Measurements from ENCODE around the gene CHAF1A. TPM values are rescaled to one million over a fixed set of nuclear protein-coding genes. Genes with fewer than 3 reads are reported as not detected.

CHAF1A gene
- total RNA-seq, 4 donors from 2014 or later, result 8.5 to 28.9 (median 11.1) TPM

DNA sequence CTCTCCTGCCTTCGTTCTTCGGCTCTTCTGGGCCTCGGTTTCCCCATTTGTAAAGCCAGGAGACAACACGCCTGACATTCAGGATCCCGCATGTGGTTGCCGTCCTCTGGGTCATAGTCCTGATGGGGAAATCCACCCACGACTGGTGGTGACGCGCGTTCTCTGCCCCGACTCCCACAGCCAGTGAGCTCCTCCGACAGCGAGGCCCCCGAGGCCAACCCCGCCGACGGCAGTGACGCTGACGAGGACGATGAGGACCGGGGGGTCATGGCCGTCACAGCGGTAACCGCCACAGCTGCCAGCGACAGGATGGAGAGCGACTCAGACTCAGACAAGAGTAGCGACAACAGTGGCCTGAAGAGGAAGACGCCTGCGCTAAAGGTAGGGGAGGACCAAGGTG, 86.1 kb downstream of the CHAF1A start:
- Histone ChIP-seq H3K27me3 (no peaks in the 10 kb centered on the region), H3K9me3 (no peaks in the 10 kb centered on the region), H3K4me3 (no peak overlapping the region), H3K4me1 (no peaks in the 10 kb centered on the region), H3K36me3 (peaks cover 0 to 25% (median 9%) of the 10 kb centered on the region in 4 donors), H3K27ac (no peak overlapping the region)
- intact Hi-C loops (cut with DNase I; ENCODE audit: low total_unique reads), result no loop called here
- 88 to 96% methylated on average over 5 to 29 of the region's 29 CpGs for WGBS, 2 donors (ENCODE audit: low coverage in 1 of 2)
- no peak for DNase-seq
- in situ Hi-C loops (cut with MboI; ENCODE audit: low pct_ligation_motif_present in 1 of 4, low pct_unique_long_range_greater_than_20kb in 1 of 4, low sequenced_read_pairs in 3 of 4), result no loop called here
- TF ChIP-seq EP300 (IDR thresholded peaks at IDR 0.05; ENCODE audit: low read depth) (no peak), POLR2A (IDR thresholded peaks at IDR 0.05) (no peak), POLR2AphosphoS5 (IDR thresholded peaks at IDR 0.05) (no peak)
- TF ChIP-seq, protein P1, sequence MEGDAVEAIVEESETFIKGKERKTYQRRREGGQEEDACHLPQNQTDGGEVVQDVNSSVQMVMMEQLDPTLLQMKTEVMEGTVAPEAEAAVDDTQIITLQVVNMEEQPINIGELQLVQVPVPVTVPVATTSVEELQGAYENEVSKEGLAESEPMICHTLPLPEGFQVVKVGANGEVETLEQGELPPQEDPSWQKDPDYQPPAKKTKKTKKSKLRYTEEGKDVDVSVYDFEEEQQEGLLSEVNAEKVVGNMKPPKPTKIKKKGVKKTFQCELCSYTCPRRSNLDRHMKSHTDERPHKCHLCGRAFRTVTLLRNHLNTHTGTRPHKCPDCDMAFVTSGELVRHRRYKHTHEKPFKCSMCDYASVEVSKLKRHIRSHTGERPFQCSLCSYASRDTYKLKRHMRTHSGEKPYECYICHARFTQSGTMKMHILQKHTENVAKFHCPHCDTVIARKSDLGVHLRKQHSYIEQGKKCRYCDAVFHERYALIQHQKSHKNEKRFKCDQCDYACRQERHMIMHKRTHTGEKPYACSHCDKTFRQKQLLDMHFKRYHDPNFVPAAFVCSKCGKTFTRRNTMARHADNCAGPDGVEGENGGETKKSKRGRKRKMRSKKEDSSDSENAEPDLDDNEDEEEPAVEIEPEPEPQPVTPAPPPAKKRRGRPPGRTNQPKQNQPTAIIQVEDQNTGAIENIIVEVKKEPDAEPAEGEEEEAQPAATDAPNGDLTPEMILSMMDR (IDR thresholded peaks at IDR 0.05), result no peak

DNA sequence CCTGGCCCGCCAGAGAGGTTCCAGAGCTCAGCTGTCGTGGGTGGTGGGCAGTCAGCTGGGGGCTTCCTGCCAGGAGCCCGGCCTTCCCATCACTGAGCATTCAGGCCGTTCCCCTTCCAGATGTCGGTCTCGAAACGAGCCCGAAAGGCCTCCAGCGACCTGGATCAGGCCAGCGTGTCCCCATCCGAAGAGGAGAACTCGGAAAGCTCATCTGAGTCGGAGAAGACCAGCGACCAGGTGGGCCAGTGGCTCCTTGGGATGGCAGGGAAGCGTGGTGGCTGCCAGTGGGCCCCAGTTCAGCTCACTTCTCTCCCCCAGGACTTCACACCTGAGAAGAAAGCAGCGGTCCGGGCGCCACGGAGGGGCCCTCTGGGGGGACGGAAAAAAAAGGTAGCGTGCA, 89.0 kb downstream of the CHAF1A start:
- Histone ChIP-seq H3K27me3 (no peaks in the 10 kb centered on the region), H3K36me3 (peaks cover 0 to 33% (median 16%) of the 10 kb centered on the region in 4 donors), H3K27ac (no peak overlapping the region), H3K4me3 (no peak overlapping the region), H3K4me1 (no peaks in the 10 kb centered on the region), H3K9me3 (no peaks in the 10 kb centered on the region)
- in situ Hi-C loops (cut with MboI; ENCODE audit: low pct_ligation_motif_present in 1 of 4, low pct_unique_long_range_greater_than_20kb in 1 of 4, low sequenced_read_pairs in 3 of 4) (no loop called here), intact Hi-C loops (cut with DNase I; ENCODE audit: low total_unique reads) (no loop called here)
- no peak for DNase-seq
- WGBS, 2 donors (ENCODE audit: low coverage in 1 of 2), result 92% methylated on average over 21 of the region's 21 CpGs; no CpG with 5 or more reads in 1 of the 2 donors
- no peak for TF ChIP-seq EP300 (IDR thresholded peaks at IDR 0.05; ENCODE audit: low read depth)

DNA sequence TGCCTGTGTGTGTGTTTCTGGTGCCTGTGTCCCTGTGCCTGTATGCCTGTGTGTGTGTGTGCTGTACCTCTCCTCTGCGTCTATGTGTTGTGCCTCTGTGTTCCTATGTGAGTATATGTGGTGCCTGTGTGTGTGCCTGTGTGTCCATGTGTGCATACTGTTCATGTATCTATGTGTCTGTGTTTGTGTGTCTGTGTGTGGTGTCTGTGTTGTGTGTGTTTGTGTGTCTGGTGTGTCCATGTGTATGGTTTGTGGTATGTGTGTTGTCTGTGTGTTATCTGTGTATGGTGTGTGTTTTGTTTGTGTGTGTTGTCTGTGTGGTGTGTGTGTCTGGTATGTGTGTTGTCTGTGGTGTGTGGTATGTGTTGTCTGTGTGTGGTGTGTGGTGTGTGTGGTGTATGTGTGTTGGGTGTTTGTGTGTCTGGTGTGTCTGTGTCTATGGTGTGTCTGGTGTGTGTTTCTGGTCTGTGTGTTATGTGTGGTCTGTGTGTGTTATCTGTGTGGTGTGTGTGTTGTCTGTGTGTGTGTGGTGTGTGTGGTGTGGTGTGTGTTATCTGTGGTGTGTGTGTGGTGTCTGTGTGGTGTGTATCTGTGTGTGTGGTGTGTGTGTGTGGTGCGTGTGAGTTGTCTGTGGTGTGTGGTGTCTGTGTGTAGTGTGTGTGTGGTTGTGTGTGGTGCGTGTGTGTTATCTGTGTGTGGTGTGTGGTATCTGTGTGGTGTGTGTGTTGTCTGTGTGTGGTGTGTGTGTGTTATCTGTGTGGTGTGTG, 90.1 kb downstream of the CHAF1A start:
- H3K27me3 ChIP-seq, result no peaks in the 10 kb centered on the region
- no peak overlapping the region for H3K27ac ChIP-seq
- in situ Hi-C loops (cut with MboI; ENCODE audit: low pct_ligation_motif_present in 1 of 4, low pct_unique_long_range_greater_than_20kb in 1 of 4, low sequenced_read_pairs in 3 of 4), result no loop called here
- peaks cover 0 to 34% (median 16%) of the 10 kb centered on the region in 4 donors for H3K36me3 ChIP-seq
- WGBS, 2 donors (ENCODE audit: low coverage in 1 of 2), result 94 to 100% methylated on average over 1 to 3 of the region's 3 CpGs
- intact Hi-C loops (cut with DNase I; ENCODE audit: low total_unique reads), result no loop called here
- TF ChIP-seq POLR2AphosphoS5 (IDR thresholded peaks at IDR 0.05), result no peak
- H3K9me3 ChIP-seq, result no peaks in the 10 kb centered on the region
- no peak for DNase-seq
- H3K4me3 ChIP-seq, result no peak overlapping the region
- H3K4me1 ChIP-seq, result no peaks in the 10 kb centered on the region

Small RNA genes lying within 50 kb of the gene (small RNA-seq; reads per million reads assigned to genes)
- gene MIR4746, result 0 reads per million in 4 donors

Other genes with a start within 250 kb of the CHAF1A start
- 10 to 100 TPM in 1 of 4 donors, 1 to 10 TPM in 2, not detected in 1; 1.1 to 16.4 (median 2.3) TPM for gene CREB3L3, start 249.0 kb upstream of the CHAF1A start, total RNA-seq
- 100 to 1,000 TPM; 141 to 215 (median 194) TPM for gene SIRT6, start 220.1 kb upstream of the CHAF1A start, total RNA-seq
- 1 to 10 TPM; 1.2 to 6.4 (median 2.1) TPM for gene ANKRD24, start 220.0 kb upstream of the CHAF1A start, total RNA-seq
- gene EBI3, start 173.1 kb upstream of the CHAF1A start, total RNA-seq, result 1 to 10 TPM in 2 of 4 donors, under 1 TPM in 1, not detected in 1; 0.96 to 3.7 (median 3.7) TPM
- 10 to 100 TPM in 3 of 4 donors, 1 to 10 TPM in 1; 9.6 to 24.3 (median 17.1) TPM for gene YJU2, start 155.6 kb upstream of the CHAF1A start, total RNA-seq
- 10 to 100 TPM in 3 of 4 donors, 1 to 10 TPM in 1; 7.6 to 51.4 (median 27.5) TPM for gene SHD, start 123.4 kb upstream of the CHAF1A start, total RNA-seq
- gene TMIGD2, start 100.3 kb upstream of the CHAF1A start, total RNA-seq, result 1 to 10 TPM in 2 of 4 donors, not detected in 2; 3.8 to 4.8 TPM
- 1 to 10 TPM in 2 of 4 donors, under 1 TPM in 1, not detected in 1; 0.68 to 2.9 (median 1.5) TPM for gene FSD1, start 98.0 kb upstream of the CHAF1A start, total RNA-seq
- 100 to 1,000 TPM; 146 to 680 (median 245) TPM for gene STAP2, start 63.8 kb upstream of the CHAF1A start, total RNA-seq
- gene MPND, start 59.1 kb upstream of the CHAF1A start, total RNA-seq, result 10 to 100 TPM; 16.5 to 96.5 (median 33.7) TPM
- gene SH3GL1, start 2.1 kb upstream of the CHAF1A start, total RNA-seq, result 10 to 100 TPM; 16.5 to 63.2 (median 34.2) TPM
- gene UBXN6, start 55.2 kb downstream of the CHAF1A start, total RNA-seq, result 100 to 1,000 TPM in 2 of 4 donors, 10 to 100 TPM in 2; 72.2 to 314 (median 132) TPM
- 10 to 100 TPM; 30.0 to 98.4 (median 38.9) TPM for gene HDGFL2, start 69.7 kb downstream of the CHAF1A start, total RNA-seq
- gene PLIN4, start 115.8 kb downstream of the CHAF1A start, total RNA-seq, result 10 to 100 TPM in 3 of 4 donors, 1 to 10 TPM in 1; 8.9 to 33.7 (median 22.2) TPM
- 1 to 10 TPM in 3 of 4 donors, not detected in 1; 2.7 to 6.7 (median 6.0) TPM for gene PLIN5, start 132.6 kb downstream of the CHAF1A start, total RNA-seq
- gene LRG1, start 137.4 kb downstream of the CHAF1A start, total RNA-seq, result 10 to 100 TPM in 3 of 4 donors, 1 to 10 TPM in 1; 1.9 to 18.1 (median 14.4) TPM
- 1 to 10 TPM in 3 of 4 donors, under 1 TPM in 1; 1.00 to 4.1 (median 1.7) TPM for gene SEMA6B, start 157.0 kb downstream of the CHAF1A start, total RNA-seq
- 10 to 100 TPM in 1 of 4 donors, 1 to 10 TPM in 3; 4.5 to 12.0 (median 8.5) TPM for gene TNFAIP8L1, start 236.9 kb downstream of the CHAF1A start, total RNA-seq